Measurements from ENCODE around the gene ARRDC4.
"Not testable (repeated sequence)": the region's sequence is repeated elsewhere in the genome, so short reads cannot be mapped to it uniquely, and the experiment has no call there.

The ARRDC4 gene

DNA sequence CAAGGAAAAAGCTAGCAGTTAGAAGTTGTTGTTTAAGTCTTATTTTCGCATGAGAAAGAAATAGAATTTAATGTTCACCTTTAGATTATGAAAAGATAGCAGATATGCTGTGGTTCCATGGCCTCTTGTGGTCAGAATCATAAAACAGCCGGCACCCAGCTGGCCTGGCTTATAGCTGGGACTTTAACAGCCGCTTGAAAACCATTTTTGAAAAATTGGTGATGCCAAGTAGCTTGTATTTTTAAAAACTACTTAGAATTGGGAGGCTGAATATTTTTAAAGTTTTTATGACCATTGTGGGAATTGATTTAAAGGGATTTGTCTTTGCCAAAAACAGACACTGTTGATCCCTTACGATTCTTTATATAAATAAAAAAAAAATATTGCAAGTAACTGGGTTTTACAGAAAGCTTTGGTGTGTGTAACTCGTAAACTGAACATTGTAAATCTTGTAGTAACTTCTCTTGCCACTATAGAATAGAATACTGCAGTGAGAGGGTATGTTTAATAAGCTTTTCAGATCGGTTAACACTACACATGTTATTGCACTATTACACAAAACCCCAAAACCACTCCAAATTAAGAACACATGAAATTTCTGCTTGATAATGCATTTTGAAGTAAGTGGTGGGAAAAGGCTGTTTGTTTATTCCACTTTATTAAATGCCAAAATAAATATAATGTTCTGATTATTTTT lies 6.6 kb downstream of the ARRDC4 start:
- DNase-seq, result no peak

DNA sequence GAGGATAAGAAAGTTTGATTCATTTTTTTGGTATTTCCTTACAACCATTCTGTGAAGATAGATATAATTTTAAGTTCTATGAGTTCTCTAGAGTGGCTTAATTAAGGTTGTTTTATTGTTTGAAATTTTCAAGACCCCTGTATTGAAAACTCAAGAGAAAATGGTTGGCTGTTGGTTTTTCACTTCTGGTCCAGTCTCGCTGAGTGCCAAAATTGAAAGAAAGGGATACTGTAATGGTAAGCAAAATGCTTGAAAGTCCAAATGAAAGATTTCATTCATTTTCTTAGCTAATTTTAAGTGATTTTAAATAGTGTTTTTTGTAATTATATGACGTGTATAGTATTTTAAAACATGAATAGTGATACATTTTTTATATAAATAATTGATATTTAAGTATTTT lies 7.4 kb downstream of the ARRDC4 start:
- DNase-seq, result no peak

DNA sequence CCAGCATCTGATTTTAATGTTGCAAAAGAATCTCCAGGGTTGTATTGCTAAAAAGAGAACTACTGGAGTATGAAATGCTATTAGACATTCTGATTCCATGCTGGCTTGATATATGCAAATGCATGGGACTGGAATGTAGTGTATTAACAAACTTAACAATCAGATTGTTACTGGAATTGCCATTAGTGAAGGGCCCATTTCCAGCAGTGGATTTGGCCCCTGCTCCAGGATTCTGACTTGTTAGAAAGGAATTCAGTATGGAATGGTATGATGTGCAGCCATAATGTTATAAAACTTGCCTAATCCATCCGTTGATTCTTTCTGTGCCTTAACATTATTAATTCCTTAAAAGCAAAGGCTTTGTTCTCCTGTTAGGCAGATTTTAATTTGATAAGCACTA lies 7.9 kb downstream of the ARRDC4 start:
- no peak for DNase-seq

DNA sequence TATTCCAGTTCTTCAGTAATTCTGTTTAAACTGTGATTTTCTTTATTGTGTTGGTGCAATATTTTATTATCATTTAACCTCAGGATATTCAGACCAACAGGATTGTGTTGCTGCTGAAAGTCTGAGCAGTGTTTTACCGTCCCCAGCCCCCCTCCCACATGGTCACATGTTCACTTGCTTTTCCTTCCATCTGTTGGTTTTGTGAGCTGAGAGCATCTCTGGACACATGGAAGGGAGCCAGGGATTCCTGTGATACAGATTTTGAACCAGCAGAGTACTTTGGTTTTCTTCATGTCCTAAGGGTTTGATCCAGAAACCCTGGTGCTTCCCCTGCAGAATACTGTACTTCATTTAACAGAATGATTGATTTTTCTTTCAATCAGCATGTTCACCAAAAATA lies 11.9 kb downstream of the ARRDC4 start:
- no peak for DNase-seq

DNA sequence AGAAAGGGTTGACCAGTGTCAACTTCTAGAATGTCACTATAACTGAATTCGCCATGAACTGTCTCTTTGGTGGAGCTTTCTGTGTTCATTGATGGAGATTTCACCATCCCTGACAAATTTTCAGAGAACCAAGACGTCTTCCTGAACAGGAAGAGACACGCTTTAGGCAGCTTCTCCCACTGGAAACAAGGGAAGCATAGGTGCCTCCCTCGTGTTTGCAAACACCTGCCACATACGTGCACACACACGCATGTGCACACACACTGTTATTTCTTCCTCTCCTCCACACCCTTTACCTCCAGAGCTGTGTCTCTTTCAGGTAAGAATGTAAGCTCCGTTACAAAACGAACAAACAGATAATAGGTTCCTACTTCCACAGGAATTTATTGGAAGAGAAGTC lies 15.6 kb downstream of the ARRDC4 start:
- DNase-seq, result no peak

DNA sequence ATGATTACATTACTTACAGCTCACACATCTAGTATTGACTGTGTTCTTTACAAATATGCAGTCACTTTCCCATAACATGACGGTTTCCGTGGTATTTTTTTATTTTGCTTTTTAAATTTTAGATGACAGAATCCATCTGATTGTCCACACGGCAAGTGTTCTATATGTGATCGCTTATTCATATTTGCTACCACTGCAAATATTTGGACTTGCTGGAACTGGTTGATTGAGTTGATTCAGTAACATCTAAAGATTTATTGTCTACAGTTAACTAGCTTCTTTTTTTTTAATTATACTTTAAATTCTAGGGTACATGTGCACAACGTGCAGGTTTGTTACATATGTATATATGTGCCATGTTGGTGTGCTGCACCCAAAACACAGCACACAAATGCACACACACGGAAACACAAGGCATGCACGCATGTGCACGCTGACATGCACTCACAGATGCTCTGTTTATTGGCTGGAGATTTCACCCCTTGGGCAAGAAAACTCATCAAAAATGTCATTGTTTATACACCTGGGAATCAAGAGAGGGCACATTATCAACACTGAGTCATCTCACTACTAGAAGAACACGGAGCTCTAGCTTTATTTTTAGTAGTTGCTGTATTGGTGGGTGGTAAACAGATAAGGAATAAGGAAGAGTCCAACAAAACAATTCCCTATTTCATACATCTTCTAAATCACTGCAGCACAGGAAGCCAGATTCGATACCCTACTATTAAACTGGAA lies 16.4 kb downstream of the ARRDC4 start:
- no peak for DNase-seq

DNA sequence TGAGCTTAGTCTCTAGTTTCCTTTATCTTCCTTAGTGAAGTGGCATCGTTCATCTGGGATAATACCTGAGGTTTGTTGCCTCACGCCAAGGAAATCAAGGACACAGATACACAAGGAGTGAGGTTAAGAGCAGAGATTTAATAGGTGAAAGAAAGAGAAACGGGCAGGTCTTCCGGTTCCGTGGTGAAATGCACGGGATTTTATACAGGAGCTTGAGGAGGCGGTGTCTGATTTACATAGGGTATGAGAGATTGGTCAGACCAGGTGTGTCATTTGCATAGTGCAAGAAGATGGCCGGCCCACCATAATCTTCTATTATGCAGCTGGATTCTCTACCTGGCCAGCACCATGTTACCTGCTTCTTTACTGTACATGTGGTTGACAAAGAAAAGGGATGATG lies 17.2 kb downstream of the ARRDC4 start:
- no peak for DNase-seq

DNA sequence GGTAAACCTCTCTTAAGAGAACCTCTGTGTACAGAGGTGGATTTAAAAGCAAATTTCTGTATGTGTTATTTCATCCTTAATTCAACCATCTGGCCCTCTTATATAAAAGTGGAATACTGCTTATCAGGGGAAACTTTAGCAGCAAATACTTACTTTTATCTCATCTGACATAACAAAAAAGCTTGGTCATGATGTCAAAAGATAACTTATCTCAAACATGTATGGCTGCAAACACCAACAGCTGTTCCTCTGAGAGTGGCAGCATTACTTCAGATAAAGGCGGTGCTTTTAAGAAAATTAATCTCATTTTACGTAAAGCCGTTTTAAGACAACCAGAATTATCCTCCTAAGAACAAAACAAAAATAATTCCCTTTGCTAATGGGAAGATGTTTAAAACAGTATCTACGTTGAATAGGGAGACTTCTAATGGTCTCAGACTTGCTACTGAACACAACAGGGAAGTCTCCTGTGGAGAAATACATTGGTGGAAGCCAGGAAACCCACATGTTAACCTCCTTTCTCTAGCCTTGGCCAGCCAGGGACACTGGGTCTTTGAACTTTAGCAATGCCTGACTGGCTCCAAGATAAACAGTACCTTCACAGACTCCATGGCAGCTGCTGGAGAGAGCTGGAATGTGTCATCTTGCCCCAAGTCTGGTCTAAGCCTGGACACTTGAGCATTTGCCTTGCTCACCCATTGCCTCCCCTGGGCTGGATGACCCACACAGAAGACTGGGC lies 18.1 kb downstream of the ARRDC4 start:
- DNase-seq, result no peak

DNA sequence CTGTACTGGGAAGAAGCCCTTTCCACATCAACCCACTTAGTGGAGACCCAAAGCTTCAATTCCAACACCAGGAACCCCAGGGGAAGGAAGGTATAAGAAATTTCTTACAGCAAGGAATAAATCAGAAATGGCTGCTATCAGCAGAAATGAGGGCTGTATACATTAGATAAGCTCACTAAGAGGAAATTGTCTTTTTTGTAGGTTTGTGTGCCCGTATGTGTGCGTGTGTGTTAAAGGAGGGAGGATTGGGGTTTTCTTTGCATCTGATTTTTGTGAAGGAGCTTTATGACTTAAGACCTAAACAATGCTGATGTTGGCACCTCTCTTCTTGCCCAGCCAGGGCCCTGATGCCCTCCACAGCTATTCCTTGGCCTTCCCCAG lies 18.6 kb downstream of the ARRDC4 start:
- DNase-seq, result no peak

DNA sequence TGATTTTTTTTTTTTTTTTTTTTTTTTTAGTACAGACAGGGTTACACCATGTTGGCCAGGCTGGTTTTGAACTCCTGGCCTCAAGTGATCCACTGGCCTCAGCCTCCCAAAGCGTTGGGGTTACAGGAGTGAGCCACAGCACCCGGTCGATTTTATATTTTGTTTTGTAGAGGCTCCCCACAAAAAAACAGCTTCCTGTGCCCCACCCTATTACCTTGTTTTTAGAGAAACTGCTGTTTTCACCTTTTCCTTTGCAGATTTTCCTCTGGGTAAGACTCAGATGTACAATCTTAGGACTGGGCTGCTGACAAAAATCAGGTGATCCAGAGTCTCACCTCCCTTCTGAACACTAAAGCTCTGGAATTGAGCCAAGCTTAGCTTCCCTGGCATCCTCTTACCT lies 20.6 kb downstream of the ARRDC4 start:
- no peak for DNase-seq

DNA sequence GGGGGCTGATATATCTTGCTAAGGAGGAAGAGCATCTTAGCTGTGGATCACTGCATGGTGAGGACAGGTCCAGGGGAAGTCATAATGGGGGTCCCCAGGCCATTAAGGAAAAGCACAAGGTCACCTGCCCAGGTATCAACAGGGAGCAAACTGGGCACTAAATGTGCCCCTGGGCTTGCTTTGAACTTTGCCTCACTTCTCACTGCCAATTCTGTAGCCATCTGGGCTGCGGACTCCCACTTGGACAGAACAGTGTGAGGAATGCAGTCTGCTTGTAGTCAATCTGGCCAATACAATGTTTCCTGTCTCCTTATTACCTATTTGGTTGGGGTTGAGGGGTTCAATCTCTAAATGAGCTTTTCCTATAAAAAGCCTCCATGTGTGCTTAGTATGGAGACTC lies 21.3 kb downstream of the ARRDC4 start:
- no peak for DNase-seq

DNA sequence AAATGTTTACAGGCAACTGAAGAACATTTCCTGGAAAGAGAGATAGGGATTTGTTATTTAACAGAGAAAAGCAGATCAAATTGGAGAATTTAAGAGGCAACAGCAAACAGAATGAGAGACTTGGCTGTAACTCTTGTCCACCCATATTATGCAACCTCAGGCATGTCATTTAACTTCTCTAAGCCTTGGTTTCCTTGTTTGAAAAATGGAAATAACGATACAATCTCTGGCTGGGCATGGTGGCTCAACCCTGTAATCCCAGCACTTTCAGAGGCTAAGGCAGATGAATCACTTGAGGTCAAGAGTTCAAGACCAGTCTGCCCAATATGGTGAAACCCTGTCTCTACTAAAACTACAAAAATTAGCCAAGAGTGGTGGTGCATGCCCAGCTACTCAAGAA lies 23.7 kb downstream of the ARRDC4 start:
- DNase-seq, result no peak

DNA sequence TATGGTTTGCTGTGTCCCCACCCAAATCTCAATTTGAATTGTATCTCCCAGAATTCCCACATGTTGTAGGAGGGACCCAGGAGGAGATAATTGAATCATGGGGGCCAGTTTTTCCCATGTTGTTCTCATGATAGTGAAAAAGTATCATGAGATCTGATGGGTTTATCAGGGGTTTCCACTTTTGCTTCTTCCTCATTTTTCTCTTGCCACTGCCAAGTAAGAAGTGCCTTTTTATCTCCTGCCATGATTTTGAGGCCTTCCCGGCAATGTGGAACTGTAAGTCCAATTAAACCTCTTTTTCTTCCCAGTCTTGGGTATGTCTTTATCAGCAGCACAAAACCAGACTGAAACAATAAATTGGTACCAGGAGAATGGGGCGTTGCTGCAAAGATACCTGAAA lies 25.5 kb downstream of the ARRDC4 start:
- not testable (repeated sequence) for DNase-seq

DNA sequence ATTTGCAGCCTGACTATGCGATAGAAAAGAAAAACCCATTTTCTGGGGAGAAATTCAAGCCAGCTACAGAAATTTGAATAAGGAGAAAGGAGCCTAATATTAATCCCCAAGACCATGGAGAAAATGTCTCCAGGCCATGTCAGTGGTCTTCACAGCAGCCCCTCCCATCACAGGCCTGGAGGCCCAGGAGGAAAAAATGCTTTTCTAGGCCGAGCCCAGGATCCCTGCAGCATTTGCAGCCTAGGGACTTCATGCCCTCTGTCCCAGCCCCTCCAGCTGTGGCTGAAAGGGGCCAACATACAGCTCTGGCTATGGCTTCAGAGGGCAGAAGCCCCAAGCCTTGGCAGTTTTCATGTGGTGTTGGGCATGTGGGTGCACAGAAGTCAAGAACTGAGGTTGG lies 26.3 kb downstream of the ARRDC4 start:
- DNase-seq, result no peak

DNA sequence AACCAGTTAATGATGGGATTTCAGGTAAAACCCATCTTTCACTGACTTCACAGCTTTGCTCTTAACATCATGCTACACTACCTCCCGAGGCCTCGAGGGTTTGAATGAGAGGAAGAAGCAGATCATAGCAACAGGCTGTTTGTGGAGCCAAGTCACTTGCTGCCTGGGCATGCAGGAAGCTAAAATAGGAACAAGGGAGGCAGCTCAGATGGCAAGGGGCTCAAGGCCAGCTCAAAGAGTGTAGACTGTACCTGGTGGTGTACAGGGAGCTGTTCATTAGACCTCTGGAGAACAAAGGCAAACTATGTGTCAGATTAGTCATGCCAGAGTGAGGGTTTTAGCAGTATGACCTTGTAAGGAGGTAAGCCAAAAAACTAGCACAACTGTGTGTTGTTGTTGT lies 28.8 kb downstream of the ARRDC4 start:
- no peak for DNase-seq

DNA sequence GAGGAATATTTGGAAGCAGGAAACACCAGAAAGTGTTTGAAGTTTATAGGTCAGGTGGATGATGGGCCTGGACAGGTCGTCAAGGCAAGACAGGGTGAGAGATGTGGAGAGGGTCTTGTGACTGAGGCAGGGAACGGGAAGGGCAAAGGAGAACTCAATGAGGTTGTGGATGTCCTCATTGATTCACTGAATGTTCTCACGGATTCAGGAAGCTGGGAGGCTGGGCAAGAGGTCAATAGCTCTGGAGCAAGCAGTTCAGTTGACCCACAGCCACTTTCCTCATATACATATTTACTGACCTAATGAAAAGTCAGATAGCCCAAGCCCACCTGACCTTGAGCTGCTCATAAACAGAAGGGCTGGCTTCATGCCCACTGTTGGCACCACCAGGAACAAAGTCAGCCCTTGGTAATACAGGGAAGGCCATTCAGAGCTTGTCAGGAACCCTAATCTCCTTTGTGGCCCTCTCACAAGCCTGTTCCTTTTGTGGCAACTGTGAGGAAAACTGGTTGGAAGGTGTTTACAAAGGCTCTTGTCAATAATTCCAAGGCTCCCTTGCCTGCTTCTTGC lies 31.6 kb downstream of the ARRDC4 start:
- no peak for DNase-seq

DNA sequence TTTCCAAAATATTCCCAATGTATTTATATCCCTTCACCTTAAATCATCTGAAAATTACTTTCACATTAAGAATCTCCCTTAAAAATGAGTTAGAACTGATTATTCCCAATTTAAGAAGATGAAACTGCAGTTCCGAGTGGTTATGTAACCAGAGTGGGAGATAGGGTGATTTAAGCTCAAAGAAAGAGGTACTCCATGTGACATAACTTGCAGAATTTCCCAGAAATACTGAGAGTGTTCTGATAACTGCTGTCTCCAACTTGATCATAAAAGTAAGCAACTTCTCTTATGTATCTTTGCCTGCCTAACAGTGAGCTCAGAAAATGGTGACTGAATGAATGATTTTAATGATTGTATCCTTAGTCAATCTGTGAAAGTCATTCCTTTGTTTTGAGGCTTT lies 32.3 kb downstream of the ARRDC4 start:
- DNase-seq, result no peak

DNA sequence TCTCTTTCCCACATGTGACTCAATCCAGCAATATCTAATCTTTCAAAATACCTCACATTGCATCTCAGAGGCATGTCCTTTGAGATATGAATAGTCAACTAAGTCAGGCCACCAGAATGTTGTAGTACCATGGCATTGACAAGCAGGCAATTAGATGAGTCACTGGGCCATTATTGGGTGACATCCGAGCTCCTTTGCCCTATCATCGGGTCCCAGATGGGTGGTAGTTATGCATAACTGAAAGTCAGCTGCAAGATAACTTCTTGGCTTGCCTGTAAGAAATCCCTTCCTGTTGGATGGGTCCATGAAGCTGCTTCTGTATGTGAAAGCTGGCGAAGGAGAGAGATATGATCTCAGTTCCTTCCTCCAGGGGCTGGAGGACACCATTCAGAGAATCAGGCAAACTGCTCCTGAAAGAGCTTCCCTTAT lies 32.8 kb downstream of the ARRDC4 start:
- no peak for DNase-seq

DNA sequence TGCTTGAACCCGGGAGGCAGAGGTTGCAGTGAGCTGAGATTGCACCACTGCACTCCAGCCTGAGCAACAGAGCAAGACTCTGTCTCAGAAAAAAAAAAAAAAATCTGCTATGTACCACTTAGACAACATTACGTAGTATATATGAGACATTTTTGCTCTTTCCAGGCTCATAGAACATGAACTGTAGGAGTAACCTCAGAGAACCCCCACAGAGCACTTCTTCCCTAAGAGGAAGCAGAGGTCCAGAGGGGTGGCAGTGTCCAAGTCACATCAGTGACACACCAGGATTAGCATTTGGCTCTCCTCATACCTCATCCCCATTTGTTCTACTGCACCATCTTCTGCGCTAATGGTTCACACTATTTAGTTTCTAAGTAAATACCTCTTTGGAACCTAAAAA lies 33.7 kb downstream of the ARRDC4 start:
- no peak for DNase-seq

DNA sequence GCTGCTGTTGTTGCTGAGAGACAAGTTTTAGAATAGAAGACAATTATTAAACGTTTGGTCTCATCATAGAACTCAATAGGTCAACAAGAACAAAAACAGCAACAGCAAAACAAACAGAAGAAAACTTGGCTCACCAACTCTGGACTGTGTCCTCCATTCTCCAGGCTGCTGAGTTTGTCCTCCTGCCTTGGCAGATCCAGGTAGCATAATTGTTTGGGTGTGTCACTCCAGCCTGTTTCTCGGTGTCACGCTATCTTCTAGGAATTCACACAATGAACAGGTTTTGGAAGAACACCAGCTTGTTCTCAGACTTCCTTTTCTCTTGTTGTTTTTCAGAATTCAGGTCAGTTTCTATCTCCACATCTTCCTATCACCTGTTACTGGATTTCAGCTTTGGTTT lies 34.7 kb downstream of the ARRDC4 start:
- no peak for DNase-seq

DNA sequence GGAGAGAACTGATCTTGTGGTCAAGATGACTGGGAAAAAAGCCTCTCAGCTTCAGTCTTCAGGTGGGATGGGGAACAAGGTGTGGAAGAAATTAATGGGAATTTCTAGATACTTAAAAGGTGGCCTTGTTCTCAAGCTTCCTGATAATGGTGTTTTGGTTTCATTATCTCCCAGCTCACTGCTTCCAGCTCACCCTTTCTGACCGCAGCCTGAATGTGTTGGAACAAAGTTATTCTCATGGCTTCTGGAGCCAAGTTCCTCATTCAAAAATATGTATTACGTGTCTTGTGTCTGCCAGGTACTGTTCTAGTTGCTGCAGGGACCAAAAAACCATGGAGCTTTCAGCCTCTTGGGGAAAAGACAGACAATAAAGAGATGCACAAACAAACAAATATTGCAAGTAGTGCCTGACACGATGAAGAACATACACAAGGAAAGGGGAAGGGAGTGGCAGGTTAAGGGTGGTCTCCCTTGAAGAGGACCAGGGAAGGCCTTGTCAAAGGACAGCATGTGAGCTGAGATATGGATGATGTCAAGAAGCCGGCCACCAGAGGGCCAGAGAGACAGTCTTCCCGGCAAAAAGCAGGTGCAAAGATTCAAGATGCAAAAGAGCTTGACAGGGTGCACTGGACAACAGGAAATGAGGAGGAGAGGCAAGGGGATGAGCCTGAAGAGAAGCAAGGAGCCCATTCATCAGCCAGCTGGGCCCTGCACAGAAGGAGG lies 35.5 kb downstream of the ARRDC4 start:
- DNase-seq, result no peak

DNA sequence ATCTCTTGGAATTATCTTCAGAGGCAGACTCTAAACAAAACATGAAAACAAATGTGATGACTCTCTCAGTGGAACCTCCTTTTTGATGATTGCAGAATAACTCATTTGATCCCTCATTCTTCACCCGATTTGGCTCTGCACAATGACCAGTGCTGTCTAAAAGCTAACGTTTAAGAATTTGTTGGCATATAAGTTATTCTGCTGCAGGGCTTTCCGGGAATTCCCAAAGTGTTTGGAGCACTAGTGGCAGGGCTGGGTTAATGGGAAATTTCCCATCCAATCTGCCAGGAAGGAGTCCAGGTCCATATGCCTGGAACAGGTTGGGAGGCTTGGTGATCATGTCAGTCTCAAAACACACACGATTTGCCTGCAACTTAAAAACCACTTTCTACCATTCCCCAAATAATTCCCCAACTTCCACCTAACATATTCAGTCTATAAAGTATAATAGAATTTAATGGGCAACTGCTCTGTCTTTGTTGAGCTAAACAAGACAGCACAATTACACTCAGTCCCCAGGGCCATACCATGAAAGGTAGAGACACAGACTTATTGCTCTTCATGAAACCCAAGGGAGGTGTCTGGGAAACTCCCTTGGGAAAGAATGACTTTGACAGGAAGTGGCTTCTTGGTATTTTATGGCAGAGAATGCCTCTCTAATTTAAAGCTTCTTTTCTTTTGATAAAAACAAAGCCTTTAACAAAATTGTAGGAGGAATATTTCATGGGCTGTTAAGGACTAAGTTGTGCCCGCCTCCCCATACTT lies 38.0 kb downstream of the ARRDC4 start:
- DNase-seq, result no peak
